T-helper 2 cell (primary cell): Measurements from ENCODE around the gene CCNA1.

Experiments
- DNase-seq, 5 experiments: peaks; one replicate each; pipeline versions ENCODE4 v3.0.0 to v3.0.0-alpha.2; 2012 to 2022

Gene CCNA1

GRCh38 chr13:36454121-36454520 is 21.8 kb downstream of the CCNA1 start:
- DNase-seq: no peak

- no peak for DNase-seq
Measured at GRCh38 chr13:36454987-36455386, 22.7 kb downstream of the CCNA1 start.

- DNase-seq: no peak
Measured at GRCh38 chr13:36456577-36456976, 24.3 kb downstream of the CCNA1 start.

GRCh38 chr13:36461506-36461905 is 29.2 kb downstream of the CCNA1 start:
- no peak for DNase-seq

GRCh38 chr13:36475468-36475867 is 43.2 kb downstream of the CCNA1 start:
- no peak for DNase-seq

- no peak for DNase-seq
Measured at GRCh38 chr13:36476661-36477060, 44.4 kb downstream of the CCNA1 start.

GRCh38 chr13:36480726-36481427 is 48.6 kb downstream of the CCNA1 start:
- DNase-seq: no peak

- no peak for DNase-seq
Measured at GRCh38 chr13:36490055-36490454, 57.8 kb downstream of the CCNA1 start.
